ENCODE results near the gene UBE2Z.
A peak's percentile ranks its signal among the peaks of the same experiment; 100 is the strongest.

UBE2Z gene

DNA sequence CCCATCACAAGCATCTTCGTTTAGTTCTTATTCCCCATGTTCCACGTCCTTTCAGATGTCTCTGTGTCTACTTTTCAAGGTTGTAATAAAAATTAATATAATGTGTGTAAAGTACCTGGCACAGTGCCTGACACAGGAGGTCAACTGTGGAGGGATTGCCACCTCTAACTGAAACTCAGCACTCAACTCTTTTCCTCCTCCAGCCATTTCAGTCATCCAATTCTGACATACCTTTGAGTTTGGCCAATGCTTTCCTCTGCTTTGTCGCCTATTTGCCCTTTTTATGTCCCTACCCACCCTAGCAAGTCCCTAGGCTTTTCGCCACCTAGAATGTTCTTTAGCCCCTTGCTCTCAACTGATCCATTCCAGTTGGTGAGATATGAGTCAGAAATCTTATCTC lies 1.6 kb downstream of the UBE2Z start:
- Histone ChIP-seq H3K4me3 (ENCODE audit: low read depth in 1 of 2, low read length in 2 of 2) (peak overlapping the region; percentile 38 to 97; a peak in 3 of 4 replicates), H3K27ac (ENCODE audit: low read length) (no peak overlapping the region), H3K4me2 (ENCODE audit: insufficient read depth, low read length) (peak overlapping the region; percentile 95), H3K36me3 (ENCODE audit: insufficient read depth, low read length) (peaks cover 50% of the 10 kb centered on the region), H3K27me3 (ENCODE audit: insufficient read depth, low read length, poor library complexity) (no peaks in the 10 kb centered on the region), H3K4me1 (ENCODE audit: insufficient read depth, low read length) (peaks cover 38% of the 10 kb centered on the region), H2AFZ (ENCODE audit: low read depth, low read length) (no peak overlapping the region), H3K9me3 (ENCODE audit: insufficient read depth, low read length, severe bottlenecking) (no peaks in the 10 kb centered on the region), H3K79me2 (ENCODE audit: insufficient read depth, low read length) (peaks cover 72% of the 10 kb centered on the region), H4K20me1 (ENCODE audit: insufficient read depth, low read length) (peaks cover 51% of the 10 kb centered on the region), H3K9ac (ENCODE audit: low read depth, low read length) (peak overlapping the region; percentile 73; the same call in 1 of the 2 replicates)
- DNase-seq (no peak), ATAC-seq (ENCODE audit: insufficient read depth, low read depth) (no peak)
- no peak for TF ChIP-seq EZH2 (IDR thresholded peaks at IDR 0.05; ENCODE audit: borderline replicate concordance, low read depth, low read length, severe bottlenecking)
- TF ChIP-seq, protein P1, sequence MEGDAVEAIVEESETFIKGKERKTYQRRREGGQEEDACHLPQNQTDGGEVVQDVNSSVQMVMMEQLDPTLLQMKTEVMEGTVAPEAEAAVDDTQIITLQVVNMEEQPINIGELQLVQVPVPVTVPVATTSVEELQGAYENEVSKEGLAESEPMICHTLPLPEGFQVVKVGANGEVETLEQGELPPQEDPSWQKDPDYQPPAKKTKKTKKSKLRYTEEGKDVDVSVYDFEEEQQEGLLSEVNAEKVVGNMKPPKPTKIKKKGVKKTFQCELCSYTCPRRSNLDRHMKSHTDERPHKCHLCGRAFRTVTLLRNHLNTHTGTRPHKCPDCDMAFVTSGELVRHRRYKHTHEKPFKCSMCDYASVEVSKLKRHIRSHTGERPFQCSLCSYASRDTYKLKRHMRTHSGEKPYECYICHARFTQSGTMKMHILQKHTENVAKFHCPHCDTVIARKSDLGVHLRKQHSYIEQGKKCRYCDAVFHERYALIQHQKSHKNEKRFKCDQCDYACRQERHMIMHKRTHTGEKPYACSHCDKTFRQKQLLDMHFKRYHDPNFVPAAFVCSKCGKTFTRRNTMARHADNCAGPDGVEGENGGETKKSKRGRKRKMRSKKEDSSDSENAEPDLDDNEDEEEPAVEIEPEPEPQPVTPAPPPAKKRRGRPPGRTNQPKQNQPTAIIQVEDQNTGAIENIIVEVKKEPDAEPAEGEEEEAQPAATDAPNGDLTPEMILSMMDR (IDR thresholded peaks at IDR 0.05; ENCODE audit: borderline replicate concordance, extremely low read depth, low read length, poor library complexity, severe bottlenecking), result no peak

GRCh38 chr17:48910370-48910769 lies 2.2 kb downstream of the UBE2Z start:
- ATAC-seq (ENCODE audit: insufficient read depth, low read depth) (no peak), DNase-seq (no peak)
- H4K20me1 ChIP-seq (ENCODE audit: insufficient read depth, low read length), result peaks cover 56% of the 10 kb centered on the region
- TF ChIP-seq EZH2 (IDR thresholded peaks at IDR 0.05; ENCODE audit: borderline replicate concordance, low read depth, low read length, severe bottlenecking), result no peak
- TF ChIP-seq, protein P1 (IDR thresholded peaks at IDR 0.05; ENCODE audit: borderline replicate concordance, extremely low read depth, low read length, poor library complexity, severe bottlenecking), result no peak
- peak overlapping the region; percentile 73; the same call in 1 of the 2 replicates for H3K9ac ChIP-seq (ENCODE audit: low read depth, low read length)
- H3K4me1 ChIP-seq (ENCODE audit: insufficient read depth, low read length), result peaks cover 38% of the 10 kb centered on the region
- H2AFZ ChIP-seq (ENCODE audit: low read depth, low read length), result no peak overlapping the region
- H3K27ac ChIP-seq (ENCODE audit: low read length), result no peak overlapping the region
- H3K4me2 ChIP-seq (ENCODE audit: insufficient read depth, low read length), result peak overlapping the region; percentile 95
- no peaks in the 10 kb centered on the region for H3K9me3 ChIP-seq (ENCODE audit: insufficient read depth, low read length, severe bottlenecking)
- peaks cover 56% of the 10 kb centered on the region for H3K36me3 ChIP-seq (ENCODE audit: insufficient read depth, low read length)
- peaks cover 78% of the 10 kb centered on the region for H3K79me2 ChIP-seq (ENCODE audit: insufficient read depth, low read length)
- no peaks in the 10 kb centered on the region for H3K27me3 ChIP-seq (ENCODE audit: insufficient read depth, low read length, poor library complexity)
- peak overlapping the region in 1 of 2 experiments; percentile 97; a peak in 1 of 4 replicates for H3K4me3 ChIP-seq (ENCODE audit: low read depth in 1 of 2, low read length in 2 of 2)

- H3K27me3 ChIP-seq (ENCODE audit: insufficient read depth, low read length, poor library complexity), result no peaks in the 10 kb centered on the region
- peaks cover 61% of the 10 kb centered on the region for H4K20me1 ChIP-seq (ENCODE audit: insufficient read depth, low read length)
- H2AFZ ChIP-seq (ENCODE audit: low read depth, low read length), result no peak overlapping the region
- peaks cover 76% of the 10 kb centered on the region for H3K36me3 ChIP-seq (ENCODE audit: insufficient read depth, low read length)
- 0 out of 2 replicates have a peak overlapping the region, but pooled peaks have one; percentile 42 for H3K4me2 ChIP-seq (ENCODE audit: insufficient read depth, low read length)
- no peak overlapping the region for H3K4me3 ChIP-seq (ENCODE audit: low read depth in 1 of 2, low read length in 2 of 2)
- H3K79me2 ChIP-seq (ENCODE audit: insufficient read depth, low read length), result peaks cover 86% of the 10 kb centered on the region
- TF ChIP-seq, protein P1 (IDR thresholded peaks at IDR 0.05; ENCODE audit: borderline replicate concordance, extremely low read depth, low read length, poor library complexity, severe bottlenecking), result no peak
- TF ChIP-seq EZH2 (IDR thresholded peaks at IDR 0.05; ENCODE audit: borderline replicate concordance, low read depth, low read length, severe bottlenecking), result no peak
- H3K27ac ChIP-seq (ENCODE audit: low read length), result no peak overlapping the region
- ATAC-seq (ENCODE audit: insufficient read depth, low read depth), result no peak
- DNase-seq, result no peak
- H3K9me3 ChIP-seq (ENCODE audit: insufficient read depth, low read length, severe bottlenecking), result no peaks in the 10 kb centered on the region
- no peak overlapping the region for H3K9ac ChIP-seq (ENCODE audit: low read depth, low read length)
- peaks cover 35% of the 10 kb centered on the region for H3K4me1 ChIP-seq (ENCODE audit: insufficient read depth, low read length)
Observed at GRCh38 chr17:48912476-48912875, 4.3 kb downstream of the UBE2Z start.

All from DND-41 (cell line).